HG03196 (cell line): ENCODE results near the gene FAM118B.

ENCODE experiments used
- ATAC-seq: cut with Tn5 transposase; IDR thresholded peaks from one replicate; pipeline ENCODE4 v1.9.1; 2021; ENCODE audit not compliant: unreplicated experiment

The FAM118B gene

DNA sequence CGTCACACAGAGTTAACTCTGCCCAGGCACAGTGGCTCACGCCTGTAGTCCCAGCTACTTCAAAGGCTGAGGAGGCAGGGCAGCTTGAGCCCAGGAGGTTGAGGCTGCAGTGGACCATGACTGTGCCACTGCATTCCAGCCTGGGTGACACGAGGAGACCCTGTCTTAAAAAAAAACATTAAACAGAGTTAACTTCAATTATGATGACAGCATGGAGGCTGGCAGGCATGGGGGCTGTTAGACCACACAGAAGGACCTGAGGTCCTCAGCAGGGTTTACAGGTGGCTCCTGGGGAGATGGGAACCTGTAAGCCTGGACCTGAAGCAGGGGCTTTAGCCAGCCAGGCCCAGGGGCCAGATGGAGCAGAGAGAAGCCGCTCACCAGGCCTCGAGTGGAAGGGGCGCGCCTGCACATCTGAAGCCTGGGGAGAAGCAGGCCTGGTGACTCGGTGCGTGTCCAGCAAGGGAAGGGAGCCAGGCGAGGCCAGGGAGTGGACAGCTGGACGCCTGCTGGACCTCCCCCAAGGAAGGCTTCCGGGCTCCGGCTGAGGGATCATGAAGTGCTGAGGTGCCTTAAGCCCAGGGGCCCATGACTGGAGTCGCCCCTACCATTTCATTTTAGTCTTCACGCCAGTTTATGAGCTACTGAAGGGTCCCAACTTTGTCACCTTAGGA, 25.4 kb upstream of the FAM118B start:
- no peak for ATAC-seq

GRCh38 chr11:126186708-126187529, 24.7 kb upstream of the FAM118B start:
- ATAC-seq, result no peak

DNA sequence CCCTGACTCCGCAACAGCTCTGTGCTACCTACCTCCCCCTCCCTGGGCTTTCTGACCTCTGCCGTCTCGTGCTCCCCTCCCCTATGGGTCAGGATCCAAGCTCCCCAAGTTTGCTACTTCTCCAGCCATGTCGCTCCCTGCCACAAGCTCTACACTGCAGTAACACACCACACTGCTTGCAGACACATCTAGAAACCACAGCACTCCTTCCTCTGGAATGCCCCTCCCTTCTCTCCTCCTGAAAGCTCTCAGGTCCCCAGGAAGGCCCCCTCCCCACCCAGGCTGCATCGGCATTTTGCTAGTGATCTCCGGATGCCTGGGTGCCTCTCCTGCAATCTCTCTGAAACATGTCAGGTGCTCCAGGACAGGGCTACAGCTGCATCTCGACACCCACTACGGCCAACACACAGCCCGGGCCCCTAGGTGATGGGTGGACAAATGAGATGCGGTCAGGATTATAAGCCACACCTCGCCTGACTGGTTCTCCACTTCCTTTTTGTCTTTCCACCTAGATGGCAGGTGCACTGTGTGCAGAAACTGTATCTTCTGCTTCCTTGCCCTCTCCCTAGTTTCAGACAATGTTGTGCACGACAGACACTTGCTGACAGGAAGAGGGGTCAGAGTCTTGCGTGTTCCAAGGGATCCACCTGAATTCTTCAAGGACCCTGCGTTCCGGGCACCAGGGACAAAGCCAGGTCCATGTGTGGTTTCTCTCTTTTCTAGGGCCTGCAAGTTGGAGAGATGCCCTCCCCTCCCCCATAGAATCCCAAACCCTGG, 23.1 kb upstream of the FAM118B start:
- ATAC-seq, result peak; percentile 51

DNA sequence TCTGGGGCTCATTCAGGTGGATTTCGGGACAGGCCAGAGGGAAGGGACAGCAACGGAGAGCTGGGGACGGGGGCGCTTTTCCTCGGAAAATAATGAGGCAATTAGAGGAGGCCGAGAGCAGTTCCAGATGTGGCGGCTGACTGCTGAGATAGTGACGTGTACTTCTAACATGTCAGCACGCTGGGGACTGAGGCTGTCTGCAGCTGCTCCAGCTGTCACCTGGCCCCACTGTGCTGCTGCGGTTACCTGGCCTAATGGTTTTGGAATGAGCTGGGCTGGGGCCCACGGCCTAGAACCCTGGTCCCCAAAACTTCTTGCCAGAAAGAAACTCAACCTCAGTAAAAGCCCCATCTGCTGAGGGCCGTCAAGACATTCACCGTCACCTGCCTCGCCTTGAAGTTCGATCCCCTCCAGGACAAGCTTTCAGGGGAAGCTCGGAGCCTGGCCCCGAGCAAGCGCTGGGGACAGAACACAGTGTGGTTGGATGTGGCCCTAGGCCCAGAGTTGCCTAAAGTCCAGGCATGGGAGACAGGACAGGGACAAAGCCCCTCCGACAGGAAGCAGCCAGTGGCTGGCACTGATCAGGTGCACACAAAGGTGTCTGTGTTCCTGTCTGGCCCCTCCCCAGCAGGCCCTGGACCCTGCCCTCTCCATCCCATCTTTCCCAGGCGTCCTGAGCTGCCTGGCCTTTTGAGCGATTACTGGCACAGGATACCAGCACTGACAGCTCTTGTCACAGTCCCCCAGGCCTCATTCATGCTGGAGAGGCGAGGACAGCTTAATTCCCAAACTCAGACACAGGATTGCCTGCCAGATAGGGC, 22.3 kb upstream of the FAM118B start:
- no peak for ATAC-seq

- no peak for ATAC-seq
These were observed 20.8 kb upstream of the FAM118B start for GRCh38 chr11:126190792-126191191.

DNA sequence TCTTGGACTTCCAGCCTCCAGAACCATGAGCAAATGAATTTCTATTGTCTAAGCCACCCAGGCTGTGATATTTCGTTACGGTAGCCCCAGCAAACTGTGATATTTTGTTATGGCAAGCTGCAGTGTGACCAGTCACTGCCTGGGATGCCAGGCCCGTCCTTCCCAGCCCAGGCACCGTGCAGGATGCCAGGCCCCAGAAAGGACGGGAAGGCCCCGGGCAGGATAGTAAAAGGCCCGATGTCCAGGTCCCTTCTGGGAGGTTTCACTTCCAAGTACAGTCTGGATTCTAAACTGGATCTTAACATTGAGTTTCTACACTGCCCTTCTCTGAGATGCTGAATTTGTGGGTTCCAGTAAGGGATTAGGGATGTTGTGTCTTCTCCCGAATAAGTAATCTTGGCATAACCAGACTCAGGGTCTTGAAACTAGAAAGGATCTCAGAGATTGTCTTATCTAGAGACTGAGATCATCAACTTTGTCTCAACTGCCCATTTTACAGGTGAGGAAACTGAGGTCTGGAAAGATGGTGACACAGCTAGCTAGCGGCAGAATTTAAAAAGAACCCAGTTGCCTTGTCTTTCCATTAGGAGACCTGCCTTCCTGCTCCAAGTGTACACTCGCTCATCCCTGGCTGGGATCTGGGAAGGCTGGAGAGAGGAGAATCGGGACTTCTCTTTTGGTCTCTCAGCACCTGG, 20.1 kb upstream of the FAM118B start:
- ATAC-seq, result no peak

DNA sequence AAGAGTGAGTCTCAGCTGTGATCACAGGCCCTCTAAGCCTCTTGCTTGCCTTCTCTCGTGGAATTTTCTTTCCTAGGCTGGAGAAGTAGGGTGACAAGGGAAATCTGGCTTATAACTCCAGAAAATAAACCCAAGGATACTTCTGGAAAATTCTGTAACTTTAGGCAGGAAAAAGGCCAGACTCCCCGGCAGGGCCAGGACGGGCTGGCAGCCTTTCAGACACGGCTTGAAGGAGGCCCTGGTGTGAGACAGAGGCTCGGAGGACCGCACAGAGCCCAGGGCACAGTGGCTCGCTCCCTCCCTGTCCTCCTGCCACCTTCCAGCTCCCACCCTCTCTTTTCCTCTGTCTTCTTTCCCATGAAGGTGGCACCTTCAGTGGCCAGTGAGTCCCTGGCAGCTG, 19.2 kb upstream of the FAM118B start:
- ATAC-seq, result no peak

- no peak for ATAC-seq
These were observed 18.5 kb upstream of the FAM118B start for GRCh38 chr11:126193038-126193478.

DNA sequence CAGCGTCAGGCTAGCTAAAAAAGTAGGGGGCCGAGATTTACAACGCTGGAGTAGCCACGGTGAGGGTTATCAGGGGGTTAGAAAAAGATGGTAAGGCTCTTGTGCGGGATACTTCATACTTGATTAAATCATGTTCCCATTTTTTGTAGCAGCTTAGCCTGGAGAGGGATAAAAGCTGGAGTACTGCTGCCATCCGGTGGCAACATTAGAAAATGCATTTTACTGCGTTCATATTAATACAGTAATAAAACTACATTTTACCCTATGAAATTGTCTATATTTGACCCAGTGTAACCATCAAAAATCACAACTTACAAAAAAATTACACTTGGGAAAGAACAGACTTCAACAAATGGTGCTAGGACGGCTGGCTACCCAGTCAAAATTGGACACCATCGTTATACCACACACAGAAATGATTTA, 17.4 kb upstream of the FAM118B start:
- no peak for ATAC-seq

DNA sequence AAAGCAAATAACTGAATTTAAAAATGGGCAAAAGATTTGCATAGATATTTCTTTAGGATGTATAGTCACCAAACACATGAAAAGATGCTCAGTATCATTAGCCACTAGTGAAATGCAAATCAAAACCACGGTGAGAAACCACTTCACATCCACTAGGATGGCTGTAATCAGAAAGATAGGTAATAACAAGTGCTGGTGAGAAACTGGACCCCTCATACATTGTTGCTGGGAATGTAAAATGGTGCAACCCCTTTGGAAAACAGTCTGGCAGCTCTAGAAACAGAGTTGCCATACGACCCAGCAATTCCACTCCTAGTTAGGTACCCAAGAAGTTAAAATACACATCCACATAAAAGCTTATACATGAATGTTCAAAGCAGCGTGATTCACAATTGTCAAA, 16.5 kb upstream of the FAM118B start:
- no peak for ATAC-seq

DNA sequence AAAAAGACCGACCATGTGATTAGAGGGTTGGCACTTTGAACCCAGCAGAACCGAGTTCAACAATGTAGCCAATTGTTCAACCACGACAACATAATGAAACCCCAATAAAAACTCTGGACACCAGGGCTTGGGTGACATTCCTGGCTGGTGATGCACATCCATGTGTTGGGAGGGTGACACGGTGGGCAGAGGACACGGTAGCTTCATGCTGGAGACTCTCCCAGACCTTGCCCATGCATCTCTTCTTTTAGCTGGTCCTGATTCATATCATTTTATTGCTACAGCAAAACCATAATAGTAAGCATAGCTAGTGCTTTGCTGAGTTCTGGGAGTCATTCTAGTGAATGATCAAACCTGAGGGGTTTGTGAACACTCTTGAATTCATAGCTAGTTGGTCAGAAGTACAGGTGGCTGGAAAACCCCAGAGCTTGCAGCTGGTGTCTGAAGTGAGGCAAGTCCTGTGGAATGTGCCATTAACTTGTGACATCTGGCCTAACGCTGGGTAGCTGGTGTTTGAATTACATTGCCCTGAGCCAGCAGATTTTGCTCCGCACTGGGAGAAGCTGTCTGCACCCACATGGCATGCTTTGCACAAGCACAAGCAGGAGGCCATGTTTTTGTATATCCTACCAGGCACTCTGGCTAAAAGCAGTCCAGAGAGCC, 14.2 kb upstream of the FAM118B start:
- ATAC-seq, result no peak

DNA sequence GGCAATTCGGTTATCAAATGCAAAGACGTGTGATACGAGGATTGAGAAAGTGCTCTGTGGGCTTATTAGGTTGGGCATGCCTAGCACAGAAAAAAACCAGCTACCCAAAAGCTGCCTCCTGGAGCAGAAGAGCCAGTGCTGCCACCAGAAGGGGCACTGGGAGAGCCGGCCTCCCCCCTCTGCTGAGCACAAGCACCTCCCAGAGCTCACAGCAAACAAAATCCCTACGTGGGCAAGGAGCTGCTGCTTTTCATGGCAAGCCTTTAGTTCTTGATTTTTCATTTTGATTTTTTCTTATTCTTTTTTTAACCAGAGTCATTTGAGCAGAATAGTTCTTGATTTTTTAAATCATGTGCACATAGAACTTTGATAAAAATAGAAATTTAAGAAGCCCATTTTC, 12.9 kb upstream of the FAM118B start:
- no peak for ATAC-seq

DNA sequence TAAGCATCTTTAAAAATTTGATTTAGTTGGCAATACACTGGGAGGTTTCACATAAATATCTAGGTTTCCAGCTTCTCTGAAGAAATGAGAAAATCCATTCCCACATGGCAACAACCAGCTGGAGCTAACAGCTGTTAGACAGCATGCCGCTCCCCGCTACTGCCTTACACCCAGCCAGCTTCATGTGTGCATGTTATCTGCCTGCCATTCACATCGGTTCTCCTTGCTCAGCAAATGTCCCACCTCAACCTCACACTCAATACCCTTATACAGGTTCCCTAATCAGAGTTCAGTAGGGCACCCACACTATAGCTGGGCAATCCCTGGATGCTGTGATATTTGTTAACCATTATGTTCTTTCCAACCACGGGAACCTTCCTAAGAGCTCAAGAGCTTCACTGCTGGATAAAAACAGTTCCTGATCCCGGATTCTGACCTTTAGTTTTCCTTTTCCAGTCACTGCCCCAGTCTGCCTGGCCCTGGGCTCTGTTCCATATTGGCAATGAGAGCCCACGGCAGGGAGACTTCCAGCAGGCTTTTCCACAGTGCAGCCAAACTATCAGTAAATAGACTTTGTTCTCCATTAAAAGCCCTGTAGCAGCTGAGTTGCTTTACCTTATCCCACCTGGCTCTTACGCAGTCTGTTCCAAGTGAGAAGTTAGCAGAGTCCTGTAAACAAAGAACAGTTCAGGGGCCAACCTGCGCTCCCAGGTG, 8.8 kb upstream of the FAM118B start:
- no peak for ATAC-seq

GRCh38 chr11:126205359-126205758, 6.2 kb upstream of the FAM118B start:
- ATAC-seq, result no peak

DNA sequence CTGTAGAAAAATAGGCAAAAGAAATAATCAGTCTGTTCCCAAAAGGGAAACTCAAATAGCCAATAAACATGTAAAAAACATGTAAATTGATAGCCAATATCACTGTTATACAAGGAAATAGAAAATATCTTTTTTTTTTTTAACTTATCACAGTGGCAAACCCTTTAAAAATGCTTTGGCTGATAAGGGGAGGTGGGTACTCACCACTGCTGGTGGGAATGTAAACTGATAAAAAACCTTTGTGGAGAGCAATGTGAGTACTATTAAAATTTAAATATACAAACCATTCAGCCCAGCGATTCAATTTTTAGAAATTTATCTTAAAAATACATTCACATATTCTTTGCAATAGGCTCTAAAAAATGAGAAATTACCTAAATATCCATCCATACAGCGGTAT, 3.7 kb upstream of the FAM118B start:
- no peak for ATAC-seq

DNA sequence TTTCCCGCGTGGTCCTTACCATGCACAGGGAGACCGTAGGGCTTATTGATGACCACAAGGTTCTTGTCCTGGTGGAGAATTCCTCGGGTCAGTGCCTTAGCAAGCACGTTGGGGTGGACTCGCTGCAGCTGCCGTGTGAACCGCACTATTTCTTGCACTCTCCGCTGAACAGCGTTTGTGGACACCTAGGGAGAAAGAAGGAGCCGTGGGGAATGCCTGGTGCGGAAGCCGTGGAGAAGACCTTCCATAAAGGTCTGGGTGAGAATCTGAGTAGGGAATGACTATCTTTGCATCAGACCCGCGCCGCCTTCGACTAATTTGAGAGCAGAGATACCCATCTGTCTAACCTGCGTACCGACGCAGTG, 729 bp upstream of the FAM118B start:
- no peak for ATAC-seq

- ATAC-seq, result no peak
These were observed 593 bp downstream of the FAM118B start for GRCh38 chr11:126212089-126212660.

DNA sequence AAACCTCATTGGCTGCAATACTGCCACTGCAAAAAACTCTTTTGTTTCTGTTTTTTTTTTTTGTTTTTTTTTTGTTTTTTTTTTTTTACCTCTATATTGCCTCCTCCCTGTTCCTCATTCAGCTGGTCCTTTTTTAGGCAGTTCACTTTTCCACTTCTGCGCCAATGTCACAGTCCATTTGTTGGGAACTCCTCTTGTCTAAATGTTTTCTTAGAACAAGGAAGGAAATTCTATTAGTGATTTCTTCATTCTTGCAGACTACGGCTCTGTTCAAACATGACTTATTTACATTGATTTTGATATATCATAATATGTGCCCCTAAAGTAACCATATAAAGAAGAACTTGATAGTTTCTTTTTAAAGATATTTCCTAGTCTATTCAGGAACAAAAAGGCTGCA, 2.9 kb downstream of the FAM118B start:
- ATAC-seq, result no peak

GRCh38 chr11:126214841-126215240, 3.3 kb downstream of the FAM118B start:
- ATAC-seq, result no peak
